ENCODE data around the gene CIZ1.
A peak's percentile ranks its signal among the peaks of the same experiment; 100 is the strongest.

CIZ1 gene

GRCh38 chr9:128213746-128214497 is 22.6 kb upstream of the CIZ1 start:
- DNase-seq (ENCODE audit: low read depth in 2 of 2), result no peak

DNA sequence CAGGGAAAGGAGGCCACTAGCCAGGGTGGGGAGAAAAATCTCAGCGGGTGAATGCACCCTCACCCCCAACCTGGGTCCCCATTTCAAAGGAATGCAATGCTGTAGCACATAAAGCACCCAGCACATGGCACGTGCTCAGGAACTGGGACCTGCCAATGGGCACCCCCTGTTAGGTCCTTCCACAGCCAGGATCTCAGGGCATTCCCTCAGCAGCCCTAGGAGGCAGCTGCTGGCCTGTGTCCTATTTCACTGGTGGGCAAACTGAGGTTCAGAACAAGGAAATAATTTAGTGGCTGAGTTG is 20.6 kb upstream of the CIZ1 start:
- no peak for DNase-seq (ENCODE audit: low read depth in 2 of 2)

GRCh38 chr9:128211186-128211980 is 20.0 kb upstream of the CIZ1 start:
- no peak for DNase-seq (ENCODE audit: low read depth in 2 of 2)

GRCh38 chr9:128208946-128209669 is 17.7 kb upstream of the CIZ1 start:
- no peak for DNase-seq (ENCODE audit: low read depth in 2 of 2)

- DNase-seq (ENCODE audit: low read depth in 2 of 2), result no peak
Observed at GRCh38 chr9:128208386-128208785, 17.0 kb upstream of the CIZ1 start.

DNA sequence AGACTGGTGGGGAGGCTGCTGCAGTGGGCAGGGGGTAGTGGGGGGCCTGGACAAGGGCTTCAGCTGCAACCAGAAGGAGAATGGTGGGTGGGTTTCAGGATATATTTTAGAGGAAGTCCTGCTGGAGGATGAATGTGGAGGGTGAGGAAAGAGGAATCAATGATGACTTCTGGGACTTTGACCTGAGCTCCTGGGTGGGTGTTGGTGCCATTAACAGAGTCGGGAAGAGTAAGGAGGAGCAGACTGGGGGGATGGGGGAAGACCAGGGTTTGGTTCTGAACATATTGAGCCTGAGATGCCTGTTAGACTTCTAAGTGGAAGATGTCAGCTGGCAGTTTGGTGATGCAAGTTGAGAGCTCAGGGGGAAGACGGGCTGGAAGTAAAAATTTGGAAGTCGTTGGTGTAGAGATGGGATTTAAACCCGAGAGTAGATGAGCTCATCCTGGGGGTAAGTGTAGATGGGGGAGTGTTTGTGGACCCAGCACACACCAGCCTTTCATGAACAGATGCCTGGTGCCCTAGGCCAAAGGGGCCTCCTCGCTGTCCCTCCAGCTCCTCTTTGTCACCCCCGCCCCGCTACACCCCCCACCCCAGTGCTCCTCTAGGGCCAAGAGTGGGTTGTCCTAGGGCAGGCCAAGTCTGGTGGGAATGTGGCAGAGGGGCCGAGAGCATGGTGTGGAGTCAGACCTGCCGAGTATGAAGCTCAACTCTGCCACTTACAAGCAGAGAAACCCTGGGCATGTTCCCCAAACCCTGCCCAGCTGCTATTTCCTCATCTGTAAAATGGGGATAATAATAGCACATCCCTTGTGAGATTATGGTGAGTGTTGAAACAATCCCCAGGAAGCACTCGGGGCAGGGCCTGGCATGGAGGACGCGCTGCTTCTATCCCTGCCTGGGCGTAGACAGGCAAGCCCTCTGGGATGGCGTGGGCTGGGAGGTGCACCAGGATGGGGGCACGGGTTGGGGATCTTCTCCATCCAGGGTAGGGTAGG is 15.8 kb upstream of the CIZ1 start:
- no peak for DNase-seq (ENCODE audit: low read depth in 2 of 2)

- DNase-seq (ENCODE audit: low read depth in 2 of 2), result no peak
Observed at GRCh38 chr9:128206484-128206883, 15.1 kb upstream of the CIZ1 start.

- DNase-seq (ENCODE audit: low read depth in 2 of 2), result no peak
Observed at GRCh38 chr9:128205296-128205944, 14.0 kb upstream of the CIZ1 start.

DNA sequence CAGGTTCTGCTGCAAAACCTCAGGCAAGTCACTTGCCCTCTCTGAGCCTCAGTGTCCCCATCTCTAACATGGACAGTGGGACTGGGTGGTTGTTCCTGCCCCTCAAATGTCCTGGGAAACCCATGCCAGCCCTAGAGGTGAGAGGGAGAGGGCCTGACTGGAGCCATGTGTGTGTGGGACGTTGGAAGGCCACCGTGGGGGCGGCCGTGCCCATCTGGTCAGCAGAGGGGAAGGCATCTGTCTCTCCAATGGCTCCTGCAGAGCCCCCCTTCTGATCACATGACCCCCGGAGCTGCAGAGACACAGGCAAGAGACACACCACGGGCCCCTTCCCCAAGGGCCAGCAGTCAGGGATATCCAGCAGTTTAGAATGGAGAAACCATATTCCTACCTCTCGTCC is 13.5 kb upstream of the CIZ1 start:
- DNase-seq (ENCODE audit: low read depth in 2 of 2), result no peak

DNA sequence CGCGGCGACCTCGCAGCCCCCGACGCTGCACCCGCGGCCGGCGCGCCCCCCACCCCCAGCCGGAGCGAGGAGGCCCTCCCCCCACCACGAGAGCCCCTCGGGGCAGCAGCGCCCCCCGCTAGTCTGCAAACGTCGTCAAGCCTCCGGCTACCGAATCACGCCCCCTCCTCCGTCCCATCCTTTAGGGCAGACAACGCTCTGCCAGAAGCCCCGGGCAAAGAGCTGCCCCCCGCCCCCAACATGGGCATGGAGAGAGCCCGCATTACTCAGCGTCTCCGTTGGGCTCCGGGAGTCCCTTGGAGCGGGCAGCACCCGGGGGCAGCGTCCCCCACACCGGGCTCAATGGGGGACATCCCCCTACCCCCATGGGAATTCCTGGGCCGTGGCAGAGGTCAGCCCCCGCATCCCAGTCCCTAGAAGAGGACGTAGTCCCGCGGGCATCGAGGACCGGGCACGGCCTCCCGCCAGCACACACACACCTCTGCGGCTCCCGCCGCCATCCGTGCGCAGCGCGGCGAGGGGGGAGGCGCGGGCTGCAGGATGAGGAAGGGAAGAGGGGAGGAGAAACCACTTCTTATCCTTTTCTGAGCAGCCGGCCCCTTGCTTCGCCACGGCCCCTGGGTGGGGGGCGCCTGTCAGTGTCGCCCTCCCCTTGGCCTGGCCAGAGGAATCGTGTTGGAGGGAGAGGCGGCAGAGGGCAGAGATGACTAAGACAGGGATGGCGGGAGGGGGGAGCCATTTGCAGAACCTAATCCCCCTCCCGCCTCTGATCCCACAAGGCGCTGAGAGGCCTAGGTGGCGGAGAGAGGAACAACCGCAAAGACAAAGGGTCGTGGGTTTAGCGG is 12.6 kb upstream of the CIZ1 start:
- DNase-seq (ENCODE audit: low read depth in 2 of 2), result no peak

GRCh38 chr9:128203024-128203706 is 11.8 kb upstream of the CIZ1 start, which contains the start of gene DNM1:
DNM1 (plus strand) TSS chr9:128203379; CDS start chr9:128203471, 92 bp downstream.
- DNase-seq (ENCODE audit: low read depth in 2 of 2), result peak; percentile 19 to 40

GRCh38 chr9:128202648-128203023 is 11.3 kb upstream of the CIZ1 start:
- DNase-seq (ENCODE audit: low read depth in 2 of 2), result no peak

- no peak for DNase-seq (ENCODE audit: low read depth in 2 of 2)
Observed at GRCh38 chr9:128201441-128202369, 10.3 kb upstream of the CIZ1 start.

DNA sequence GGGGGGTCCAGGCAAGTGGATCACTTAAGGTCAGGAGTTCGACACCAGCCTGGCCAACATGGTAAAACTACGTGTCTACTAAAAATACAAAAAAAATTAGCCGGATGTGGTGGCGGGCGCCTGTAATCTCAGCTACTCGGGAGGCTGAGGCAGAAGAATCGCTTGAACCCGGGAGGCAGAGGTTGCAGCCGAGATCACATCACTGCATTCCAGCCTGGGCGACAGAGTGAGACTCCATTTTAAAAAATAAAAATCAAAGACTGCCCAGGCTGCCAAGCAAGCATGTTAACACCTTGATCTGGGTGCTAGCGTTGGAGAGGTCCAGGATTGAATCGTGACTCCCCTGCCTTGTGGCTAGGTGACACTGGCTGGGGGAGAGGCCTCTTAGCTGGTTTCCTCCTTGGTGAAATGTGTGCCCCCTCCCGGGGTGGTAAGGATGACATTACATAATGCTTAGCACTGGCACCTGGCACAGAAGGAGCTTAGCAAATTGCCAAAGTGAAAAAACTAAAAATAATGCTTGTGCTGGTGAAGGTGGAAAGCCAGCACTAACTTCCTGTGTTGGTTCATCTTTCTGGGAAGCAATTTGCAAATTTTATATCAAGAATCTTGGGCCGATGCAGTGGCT is 2.2 kb upstream of the CIZ1 start:
- no peak for DNase-seq (ENCODE audit: low read depth in 2 of 2)

GRCh38 chr9:128192601-128193371 is 1.4 kb upstream of the CIZ1 start:
- no peak for DNase-seq (ENCODE audit: low read depth in 2 of 2)

- no peak for DNase-seq (ENCODE audit: low read depth in 2 of 2)
Observed at GRCh38 chr9:128190516-128191405, 611 bp downstream of the CIZ1 start.
